Activated CD8-positive, alpha-beta memory T cell treated with anti-CD3 and anti-CD28 coated beads for 1 hour (primary cell): Measurements from ENCODE around the gene FAM170B.

Source experiments
- DNase-seq, 2 donors: peaks; one replicate each; pipeline ENCODE4 v3.0.0-alpha.2; 2020; ENCODE audit warnings: low read depth in 1 of 2; ENCODE audit errors: extremely low read depth in 1 of 2

FAM170B gene

DNA sequence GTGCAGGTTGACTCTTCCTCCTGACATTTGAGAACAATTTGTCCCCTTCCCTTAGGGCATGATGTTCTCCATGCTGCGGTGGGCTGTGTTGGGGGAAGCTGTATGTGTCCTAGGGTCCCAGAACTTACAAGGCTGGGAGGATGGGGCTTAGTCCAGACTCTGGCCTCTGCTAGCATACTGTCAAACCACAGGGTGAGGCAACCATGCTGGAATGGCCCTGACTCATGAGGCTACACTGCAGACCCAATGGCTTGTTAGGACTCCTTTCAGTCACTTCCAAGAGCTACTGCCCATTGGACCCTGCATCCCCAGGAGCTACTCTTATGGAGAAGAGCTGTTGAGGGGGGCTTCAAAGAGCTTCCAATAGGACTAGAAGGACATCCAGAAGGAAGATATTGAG, 20.1 kb upstream of the FAM170B start:
- DNase-seq: no peak

DNA sequence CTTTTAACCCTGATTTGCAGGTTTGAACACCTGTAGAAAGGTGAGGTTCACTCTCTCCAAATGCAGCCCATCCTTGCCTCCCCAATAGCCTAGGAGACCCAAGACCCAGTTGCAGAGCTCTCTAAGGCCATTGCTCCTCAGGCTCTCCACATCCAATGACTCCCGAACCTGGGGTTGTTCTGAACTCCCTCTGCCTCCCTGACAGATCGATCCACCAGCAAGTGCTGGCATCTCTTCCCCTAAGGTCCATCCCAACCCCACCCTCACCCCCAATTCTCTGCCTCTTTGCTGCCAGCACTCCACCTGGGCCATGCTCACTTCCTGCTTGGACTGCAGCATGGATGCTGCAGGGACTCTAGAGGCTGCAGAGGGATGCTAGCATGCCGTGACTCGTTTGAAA, 19.3 kb upstream of the FAM170B start:
- DNase-seq: no peak

DNA sequence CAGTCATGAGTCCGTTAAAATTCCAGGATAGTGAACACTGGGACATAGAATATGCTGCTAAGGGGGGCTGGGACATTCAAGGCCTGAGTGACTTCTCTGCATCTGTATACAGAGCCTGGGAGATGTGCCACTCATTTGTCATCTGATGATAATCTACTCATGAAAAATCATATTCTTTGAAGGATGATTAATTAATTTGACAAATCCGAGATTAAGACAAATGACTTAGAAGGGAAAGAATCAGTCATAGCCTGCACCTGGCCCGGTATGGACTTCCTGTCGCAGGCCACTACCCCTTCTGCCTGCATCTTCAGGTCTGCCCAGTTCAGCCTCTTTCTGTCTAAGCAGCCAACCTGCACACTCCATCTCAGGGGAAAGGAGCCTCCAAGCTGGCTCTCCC, 18.8 kb upstream of the FAM170B start:
- no peak for DNase-seq

DNA sequence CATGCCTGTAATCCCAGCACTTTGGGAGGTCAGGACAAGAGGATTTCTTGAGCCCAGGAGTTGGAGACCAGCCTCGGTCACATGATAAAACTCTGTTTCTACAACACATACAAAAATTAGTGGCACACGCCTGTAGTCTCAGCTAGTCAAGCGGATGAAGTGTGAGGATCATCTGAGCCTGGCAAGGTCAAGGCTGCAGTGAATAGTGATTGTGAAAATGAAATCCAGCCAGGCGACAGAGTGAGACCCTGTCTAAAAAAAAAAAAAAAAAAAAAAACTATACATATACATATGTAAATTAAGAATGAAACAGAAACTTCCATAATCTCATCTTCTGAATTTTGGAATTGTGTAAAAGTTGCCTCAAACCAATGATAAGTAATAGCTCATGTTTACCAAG, 18.2 kb upstream of the FAM170B start:
- no peak for DNase-seq

DNA sequence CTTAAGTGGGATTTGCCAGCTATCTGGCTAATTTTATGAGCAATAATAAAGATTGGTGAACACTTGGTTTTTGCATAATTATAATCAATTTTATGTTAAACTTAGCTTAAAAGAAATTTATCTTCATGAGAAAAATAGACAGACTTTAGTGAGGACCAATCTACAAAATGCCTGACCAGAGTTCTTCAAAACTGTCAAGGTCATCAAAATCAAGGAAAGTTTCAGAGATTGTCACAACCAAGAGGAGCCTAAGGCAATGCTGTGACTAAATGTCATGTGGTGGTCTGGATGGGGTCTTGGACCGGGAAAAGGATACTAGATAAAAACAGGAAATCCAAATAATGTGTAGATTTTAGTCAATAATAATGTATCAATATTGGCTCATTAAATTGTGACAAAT, 17.7 kb upstream of the FAM170B start:
- no peak for DNase-seq

DNA sequence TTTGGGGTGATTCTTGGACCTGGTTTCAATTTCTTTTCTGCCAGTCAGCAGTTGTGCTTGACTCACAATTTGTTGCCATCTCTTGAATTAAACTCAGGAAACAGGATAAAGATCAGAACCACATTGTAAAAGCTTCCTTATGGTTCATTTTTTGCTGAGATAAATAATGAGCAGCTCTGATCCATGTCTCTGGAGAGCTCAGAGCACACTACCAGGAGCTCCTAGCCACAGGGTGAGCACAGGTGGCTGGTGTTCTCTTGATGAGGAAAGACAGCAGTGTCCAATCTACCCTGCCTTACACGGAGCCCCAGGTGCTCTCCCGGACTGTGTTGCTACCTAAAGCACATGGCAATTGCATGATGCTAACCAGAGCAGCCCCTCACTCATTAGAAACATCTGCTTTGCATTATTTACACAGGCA, 17.2 kb upstream of the FAM170B start:
- no peak for DNase-seq

DNA sequence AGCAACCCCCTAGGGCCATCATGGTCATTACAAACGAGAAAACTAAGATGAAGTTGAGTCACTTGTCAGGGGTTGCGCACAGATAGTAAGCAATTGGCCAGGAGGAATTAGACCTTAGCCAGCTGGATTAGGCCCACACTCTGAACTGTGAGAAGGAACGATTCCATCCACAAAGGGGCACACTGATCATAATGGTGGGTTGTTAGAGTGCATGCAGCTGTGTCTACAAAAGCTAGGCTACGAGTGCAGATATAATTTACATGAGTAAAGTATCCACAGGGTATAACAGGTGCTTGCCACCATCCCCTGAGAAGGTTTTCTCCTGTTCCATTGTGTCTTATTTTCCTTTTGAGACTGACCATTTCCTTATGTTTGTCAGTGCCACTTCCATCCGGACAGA, 16.6 kb upstream of the FAM170B start:
- no peak for DNase-seq

DNA sequence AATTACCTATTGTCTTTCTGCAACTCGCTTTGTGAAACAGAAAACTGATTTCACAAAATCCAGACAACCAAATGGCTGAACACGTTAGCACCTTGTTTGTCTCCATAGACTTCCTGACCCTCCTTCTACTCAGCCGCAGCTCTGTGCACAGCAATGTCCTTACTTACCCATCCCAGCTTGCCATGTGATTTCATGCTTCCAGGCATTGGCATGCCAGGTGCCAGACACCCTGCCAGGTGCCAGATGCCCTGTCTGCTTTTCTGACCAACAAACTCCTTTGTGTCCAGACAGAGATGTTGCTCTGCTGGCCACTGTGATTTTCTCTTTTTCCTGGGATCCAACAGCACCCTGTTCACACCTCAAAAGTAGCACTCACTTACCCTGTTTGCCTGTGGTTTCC, 16.1 kb upstream of the FAM170B start:
- no peak for DNase-seq

DNA sequence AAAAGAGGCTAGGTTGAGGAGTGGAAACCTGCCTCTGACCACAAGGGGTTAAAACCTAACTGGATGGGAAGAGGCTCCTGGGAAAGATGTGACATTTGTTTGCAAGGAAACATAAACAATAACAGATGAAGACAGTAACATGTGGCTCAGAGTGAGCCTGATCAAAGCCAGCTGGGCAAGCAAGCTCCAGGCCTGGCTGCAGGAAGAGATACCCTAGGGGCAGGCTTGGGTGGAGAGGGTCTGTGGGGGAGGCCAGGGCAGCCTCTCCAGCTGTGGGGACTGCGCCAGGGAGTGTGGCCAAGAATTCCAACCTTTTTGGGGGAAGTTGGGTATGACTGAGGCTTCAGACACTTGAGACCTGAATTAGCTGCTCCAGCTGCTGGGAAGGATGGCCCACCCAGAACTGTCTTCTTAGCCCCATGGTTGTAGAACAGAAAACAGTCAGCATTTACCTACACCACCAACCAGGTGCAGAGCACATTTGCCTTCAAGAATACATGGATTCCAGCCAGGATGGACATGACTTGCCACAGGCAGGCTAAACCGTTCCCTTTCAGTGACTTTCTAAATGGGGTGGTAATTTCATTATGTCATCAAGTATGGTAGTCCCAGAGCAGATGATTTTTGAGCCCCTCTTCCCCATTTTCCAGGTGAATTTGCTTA, 10.4 kb upstream of the FAM170B start:
- no peak for DNase-seq

DNA sequence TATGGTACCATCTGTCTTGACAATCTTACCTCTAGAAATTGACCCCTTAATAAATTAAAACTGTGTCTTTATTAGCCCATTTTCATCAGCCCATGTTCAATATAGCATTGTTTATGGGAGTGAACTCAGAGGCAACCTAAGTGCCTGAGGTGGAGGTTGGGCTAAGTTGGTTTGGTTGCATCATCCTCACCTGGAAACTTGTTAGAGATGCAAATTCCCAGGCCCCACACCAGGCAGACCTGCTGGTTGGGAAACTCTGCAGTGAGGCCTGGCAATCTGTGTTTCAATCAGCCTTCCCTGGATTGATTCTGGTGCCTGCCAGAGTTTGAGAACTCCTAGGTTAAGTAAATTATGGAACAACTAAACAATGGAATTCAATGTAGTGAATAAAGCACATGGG, 9.4 kb upstream of the FAM170B start:
- no peak for DNase-seq

DNA sequence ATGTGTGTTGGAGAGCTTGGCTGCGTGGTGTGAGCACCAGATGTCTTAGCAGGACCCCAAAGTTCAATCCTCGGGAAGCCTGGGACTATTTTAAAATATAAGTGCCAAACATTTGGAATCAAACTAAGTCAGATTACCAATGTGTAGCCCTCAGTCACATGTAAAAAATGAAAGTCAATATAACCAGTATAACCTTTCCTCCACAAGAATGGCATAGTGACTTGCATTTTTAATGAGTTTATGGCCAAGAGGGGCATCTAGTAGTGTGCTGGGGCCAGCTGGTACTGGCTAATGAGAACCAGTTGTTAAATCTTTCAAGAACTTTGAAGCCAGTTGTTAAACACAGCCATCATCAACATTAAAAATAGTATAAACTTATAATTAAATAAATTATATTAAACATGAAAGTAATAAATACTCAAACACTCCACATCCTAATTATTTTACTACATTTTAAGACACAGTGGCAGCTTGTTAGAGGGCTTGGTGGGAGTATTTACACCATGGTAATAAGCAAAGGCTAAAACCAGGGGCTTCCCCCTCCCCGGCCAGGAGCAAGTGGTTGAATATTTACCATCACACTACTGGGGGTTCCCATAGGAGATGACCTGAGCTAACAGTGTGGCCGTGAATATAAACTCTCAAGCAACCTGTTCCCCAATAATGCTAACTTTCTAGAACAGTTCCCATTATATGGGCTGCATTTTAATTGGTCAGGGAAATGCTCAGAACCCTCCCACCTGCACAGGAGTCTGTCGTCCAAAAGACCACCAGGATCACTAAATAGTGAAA, 7.9 kb upstream of the FAM170B start:
- DNase-seq: no peak

DNA sequence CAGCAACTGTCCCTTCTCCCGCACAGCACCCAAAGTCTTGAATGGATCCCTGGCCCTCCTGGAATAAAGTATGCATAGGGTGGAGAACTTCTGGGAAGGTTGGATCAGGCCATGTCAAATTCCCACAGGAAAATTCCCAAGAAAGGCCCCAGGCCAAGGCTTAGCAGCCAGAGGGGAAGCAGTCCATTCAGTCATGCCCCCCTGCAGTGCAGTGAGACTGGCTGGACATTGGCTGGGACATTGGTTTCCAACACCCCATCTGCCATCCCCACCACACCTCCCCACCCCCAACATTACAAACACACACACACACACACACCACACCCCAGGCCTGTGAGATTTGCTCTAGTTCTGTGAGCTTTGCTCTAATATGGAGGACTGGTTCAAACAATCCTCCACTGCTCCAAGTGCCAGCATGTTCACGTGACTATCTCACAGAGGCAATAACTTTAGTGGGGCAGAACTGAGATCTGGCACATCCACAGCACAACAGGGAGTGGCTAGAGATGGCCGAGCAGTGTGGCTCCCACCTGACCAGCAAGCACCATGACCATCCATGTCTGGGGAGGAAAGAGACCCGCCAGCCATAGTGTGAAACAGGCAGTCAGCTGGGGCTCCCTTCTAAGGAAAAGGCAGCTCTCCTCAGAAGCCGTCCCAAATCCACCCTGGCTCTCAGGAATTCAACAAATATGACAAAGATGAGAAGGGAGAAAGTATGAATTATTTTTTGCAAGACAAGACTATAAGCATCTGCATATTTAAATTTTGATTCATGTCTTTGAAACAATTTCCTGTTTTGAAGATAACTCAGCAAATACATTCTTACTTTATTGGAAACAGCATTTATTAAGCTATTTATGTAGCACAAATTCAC, 6.7 kb upstream of the FAM170B start:
- no peak for DNase-seq

DNA sequence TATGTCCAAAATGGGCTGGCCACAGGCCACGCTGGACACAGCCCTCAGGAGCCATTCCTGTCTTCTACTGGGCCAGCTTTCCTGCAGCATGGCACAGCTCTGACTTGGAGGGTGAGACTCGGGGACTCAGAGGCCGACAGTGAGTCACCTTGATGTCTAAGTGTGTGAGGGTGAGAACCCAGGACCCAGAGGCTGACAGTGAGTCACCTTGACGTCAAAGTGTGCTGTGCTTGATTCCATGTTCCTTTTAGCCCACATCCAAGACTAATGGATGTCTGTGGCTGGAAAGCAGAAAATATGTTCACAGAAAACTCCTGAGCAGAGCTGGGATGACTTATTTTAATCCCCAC, 6.0 kb upstream of the FAM170B start:
- no peak for DNase-seq

DNA sequence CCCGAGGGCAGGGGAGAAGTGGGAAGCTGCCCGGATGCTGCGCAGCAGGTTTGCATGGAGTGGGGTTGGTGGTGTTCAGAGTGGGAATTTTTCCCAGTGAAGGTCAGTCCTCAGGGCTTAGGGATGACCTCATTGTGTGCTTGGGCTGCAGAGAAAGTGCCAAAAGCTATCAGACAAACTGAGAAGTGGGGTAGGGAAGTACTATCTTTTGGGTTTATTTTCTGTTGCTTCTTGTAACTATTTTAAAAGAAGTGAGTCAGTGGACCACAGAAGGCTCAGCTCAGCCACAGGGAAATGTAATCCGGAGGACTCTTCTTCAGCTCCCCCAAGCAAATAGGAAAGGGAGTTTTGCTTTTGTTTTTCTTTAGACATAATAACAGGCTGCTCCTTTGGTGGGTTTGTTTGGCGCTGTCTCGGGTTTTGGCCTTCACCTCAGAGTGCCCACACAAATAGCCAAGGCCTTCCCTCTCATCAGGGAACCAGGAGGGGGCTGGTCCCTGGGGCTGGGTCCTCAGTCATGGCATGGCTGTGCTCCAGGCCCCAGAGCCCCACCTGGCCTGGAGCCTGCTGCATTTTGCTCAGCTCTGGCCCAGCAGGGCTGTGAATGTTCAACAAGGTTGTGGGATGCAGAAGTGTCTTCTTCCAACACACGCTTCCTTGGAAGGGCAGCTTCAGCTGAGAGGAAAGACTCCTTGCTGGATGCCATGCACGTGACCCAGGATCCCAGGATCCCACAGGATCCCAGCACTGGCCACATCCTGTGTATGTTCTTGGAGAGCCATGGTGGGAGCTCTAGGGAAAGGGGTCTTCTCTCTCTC, 5.4 kb upstream of the FAM170B start:
- DNase-seq: no peak

DNA sequence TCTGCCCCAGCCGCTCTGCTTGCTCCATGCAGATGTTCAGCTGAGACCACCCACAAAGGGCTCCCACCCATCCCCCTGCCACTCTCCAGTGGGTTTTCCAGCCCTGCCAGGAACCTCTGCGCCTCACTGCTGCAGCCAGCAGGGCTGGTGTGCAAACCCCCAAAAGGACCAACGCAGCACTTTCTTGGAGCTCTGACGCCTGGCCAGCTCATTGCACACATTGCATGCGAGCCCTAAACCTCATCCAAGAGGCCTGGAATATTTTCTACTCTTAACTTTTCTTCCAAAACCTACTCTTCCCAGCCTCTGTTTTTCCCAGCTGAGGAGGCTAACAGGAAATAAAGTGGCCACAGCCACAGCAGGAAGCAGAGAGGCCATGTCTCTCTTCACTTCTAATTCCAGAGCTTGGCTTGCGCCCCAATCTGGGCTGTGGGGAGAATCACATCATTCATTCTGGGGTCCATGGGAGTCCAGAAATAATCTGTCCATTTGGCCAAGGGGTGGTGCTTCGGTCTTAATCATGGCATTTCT, 4.6 kb upstream of the FAM170B start:
- DNase-seq: no peak

DNA sequence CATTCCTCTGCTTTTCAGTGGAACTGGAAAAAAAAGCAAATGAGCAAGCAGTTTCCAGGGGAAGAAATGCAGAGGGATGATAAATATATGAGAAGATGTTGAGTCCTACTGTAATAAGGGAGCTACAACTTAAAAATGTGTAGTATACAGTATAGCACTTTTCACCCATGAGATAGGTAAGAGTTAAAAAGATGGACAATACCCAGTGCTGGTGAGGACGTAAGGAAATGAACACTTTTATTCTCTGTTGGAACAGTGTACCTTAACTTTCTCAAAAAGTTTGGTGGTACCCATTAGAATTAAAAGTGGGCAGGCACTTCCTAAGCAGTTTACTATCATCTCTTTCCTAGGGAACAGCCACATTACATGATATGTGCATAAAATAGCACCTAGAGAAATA, 2.7 kb upstream of the FAM170B start:
- no peak for DNase-seq

DNA sequence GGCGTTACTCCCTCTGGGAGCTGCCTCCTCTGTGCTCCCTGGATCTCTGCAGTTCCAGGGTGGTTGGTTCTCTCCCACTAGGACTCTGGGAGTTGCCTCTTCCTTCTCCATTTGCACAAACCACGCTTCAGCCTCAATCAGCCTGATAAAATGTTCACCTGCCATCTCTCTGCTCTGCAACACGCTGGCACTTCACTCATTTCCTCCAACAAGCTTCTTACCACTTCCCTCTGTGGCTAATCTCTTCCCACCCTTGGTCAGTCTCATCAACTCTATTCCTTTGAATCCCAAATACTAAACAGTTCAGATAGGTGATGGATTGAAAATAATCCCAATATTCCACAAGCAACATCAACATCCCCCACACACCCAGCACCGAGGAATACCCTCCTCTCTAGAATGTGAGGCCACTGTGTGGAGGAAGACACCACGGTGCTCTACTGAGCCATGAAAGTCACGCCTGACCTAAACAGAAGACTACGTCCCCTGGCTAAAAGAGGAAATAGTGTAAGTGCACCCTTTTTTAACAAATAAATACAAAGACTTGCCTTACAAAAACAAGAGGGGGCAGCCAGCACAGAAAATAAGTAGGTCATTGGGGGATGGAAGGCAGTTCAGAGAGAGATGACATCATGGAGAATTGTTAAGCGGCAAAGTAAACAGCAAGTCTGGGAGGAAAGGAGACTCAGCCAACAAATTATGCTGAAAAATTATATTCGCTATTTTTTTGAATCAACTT, 1.9 kb upstream of the FAM170B start:
- no peak for DNase-seq

DNA sequence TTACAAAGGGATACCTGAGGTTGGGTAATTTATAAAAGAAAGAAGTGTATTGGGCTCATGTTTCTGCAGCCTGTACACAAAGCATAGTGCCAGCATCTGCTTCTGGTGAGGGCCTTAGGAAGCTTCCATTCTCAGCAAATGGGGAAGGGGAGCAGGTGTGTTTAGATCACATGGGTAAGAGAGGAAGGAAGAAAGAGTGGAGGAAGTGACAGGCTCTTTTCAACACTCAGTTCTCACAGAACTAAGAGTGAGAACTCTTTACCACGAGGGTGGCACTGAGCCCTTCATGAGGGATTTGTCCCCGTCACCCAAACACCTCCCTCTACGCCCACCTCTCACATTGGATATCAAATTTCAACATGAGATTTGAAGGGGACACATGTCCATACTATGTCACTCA, 506 bp upstream of the FAM170B start:
- no peak for DNase-seq

DNA sequence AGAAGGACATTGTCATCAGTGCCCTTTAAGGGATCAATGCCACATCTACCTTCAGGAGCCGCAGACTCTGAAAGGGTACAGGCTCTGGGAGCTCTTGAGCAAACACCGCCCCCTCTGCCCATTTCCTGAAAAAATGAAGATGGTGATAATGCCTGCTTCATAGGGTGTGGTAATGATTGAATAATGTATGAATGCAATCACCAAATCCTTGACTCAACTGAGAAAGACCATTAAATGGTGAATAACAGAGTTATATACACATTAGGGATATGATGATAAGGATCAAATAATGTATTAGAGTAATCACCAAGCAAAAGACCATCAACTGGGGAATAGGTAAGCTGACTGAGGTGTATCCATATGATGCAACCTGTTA, 1.5 kb downstream of the FAM170B start:
- no peak for DNase-seq
